Melanocyte of skin (primary cell): ENCODE data around the gene PROSER2. TPM values are rescaled to one million over a fixed set of nuclear protein-coding genes. Genes with fewer than 3 reads are reported as not detected.

Source experiments
- total RNA-seq, 2 donors: library from RNA; depleted of rRNA; stranded (reverse); fragments of >200 nt; gene quantifications; 2 replicates each; pipeline ENCODE4 v1.2.3, GENCODE V29; 2012

PROSER2 gene, protein sequence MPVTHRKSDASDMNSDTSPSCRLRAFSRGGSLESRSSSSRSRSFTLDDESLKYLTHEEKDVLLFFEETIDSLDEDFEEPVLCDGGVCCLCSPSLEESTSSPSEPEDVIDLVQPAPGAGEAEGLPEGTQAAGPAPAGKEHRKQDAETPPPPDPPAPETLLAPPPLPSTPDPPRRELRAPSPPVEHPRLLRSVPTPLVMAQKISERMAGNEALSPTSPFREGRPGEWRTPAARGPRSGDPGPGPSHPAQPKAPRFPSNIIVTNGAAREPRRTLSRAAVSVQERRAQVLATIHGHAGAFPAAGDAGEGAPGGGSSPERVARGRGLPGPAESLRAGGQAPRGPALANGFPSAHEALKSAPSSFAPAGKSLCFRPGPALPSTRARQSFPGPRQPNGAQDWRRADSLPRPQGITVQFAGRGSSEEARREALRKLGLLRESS
- total RNA-seq: 1 to 10 TPM; 1.0 to 2.3 TPM

DNA sequence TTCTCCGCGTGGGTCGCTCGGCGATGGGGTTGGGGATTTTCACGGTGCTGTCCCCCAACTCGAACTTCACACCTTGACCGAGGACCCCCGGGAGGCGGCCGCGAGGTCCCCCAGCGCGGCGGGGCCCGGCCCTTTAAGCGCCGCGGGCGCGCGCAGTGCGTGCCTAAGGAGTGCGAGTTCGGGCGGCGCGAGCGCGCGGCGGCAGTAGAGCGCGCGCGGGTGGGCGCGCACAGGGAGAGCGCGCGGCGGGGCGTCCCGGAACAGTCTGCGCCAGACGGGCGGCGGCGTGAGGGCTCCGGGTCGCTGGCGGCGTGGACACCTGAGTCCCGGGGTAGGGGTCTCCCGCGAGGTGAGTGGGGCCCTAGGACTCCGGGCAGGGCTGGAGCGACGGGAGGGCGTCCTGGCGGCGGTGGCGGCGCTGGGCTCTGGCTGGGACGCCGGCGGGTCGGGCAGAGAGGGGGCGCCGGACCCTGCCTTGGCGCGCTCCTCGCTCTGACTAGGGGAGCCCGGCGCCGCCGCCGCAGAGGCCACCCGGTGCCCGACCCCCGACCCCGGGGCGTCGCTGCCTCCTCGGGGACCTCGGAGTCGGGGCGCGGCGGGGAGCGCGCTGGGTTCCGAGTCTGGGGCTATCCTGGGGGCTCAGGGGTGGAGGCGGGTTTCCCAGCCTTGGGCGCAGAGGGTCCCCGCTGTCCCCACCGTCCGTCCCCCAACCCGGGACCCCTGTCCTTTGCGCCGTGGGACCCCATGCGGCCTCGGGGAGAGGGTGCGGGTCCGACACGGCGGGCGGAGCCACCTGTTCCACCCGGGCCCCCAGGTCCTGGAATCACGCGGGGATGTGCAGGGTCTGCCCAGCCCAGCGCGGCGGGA lies at the start of gene PROSER2:
Gene PROSER2 (plus strand): TSS at position 235 of the 867 bp plus-strand sequence. CDS start 28,722 bp downstream, outside the sequence.

Other genes with a start within 250 kb of the PROSER2 start
- 10 to 100 TPM; 17.9 to 18.6 TPM for gene USP6NL, start 211.7 kb upstream of the PROSER2 start, total RNA-seq
- 10 to 100 TPM; 13.0 to 20.3 TPM for gene ECHDC3, start 81.0 kb upstream of the PROSER2 start, total RNA-seq
- 10 to 100 TPM in 1 of 2 donors, 1 to 10 TPM in 1; 9.6 to 12.0 TPM for gene UPF2, start 219.5 kb downstream of the PROSER2 start, total RNA-seq
- gene DHTKD1, start 245.6 kb downstream of the PROSER2 start, total RNA-seq: 10 to 100 TPM; 27.9 to 58.6 TPM